HEK293T (cell line): ENCODE measurements around the gene APP.

Experiments used
- CTCF ChIA-PET: fragments of 350-600 bp; formaldehyde crosslinking; extraction: SDS; loops from one replicate; lab custom pipeline; 2021; ENCODE audit warnings: antibody characterized with exemption, inconsistent platforms; lab: Yijun Ruan, JAX
- POLR2A ChIA-PET: fragments of 350-600 bp; formaldehyde crosslinking; extraction: SDS; loops from one replicate; lab custom pipeline; 2020; ENCODE audit warnings: antibody characterized with exemption, inconsistent platforms; lab: Yijun Ruan, JAX
- DNase-seq: peaks from one replicate; pipeline ENCODE4 v3.0.0; 2012; ENCODE audit warnings: mixed read lengths; ENCODE audit errors: extremely low spot score
- ARNT ChIP-seq: fragments of 450-650 bp; IDR thresholded peaks from 2 replicates; pipeline ENCODE4 v1.6.1; 2017; ENCODE audit warnings: mild to moderate bottlenecking
- BHLHE40 ChIP-seq: fragments of 450-650 bp; IDR thresholded peaks from 2 replicates; pipeline ENCODE4 v1.6.1; 2016; ENCODE audit warnings: mild to moderate bottlenecking, moderate library complexity, borderline replicate concordance
- CTBP1 ChIP-seq: fragments of 450-650 bp; IDR thresholded peaks from 2 replicates; pipeline ENCODE4 v1.6.1; 2016; ENCODE audit warnings: borderline replicate concordance
- ELF4 ChIP-seq: fragments of 450-650 bp; IDR thresholded peaks from 2 replicates; pipeline ENCODE4 v1.6.1; 2017; ENCODE audit warnings: antibody characterized with exemption
- FOXA1 ChIP-seq: fragments of 450-650 bp; IDR thresholded peaks from 2 replicates; pipeline ENCODE4 v1.6.1; 2016; ENCODE audit warnings: mild to moderate bottlenecking
- FOXK2 ChIP-seq: fragments of 450-650 bp; IDR thresholded peaks from 2 replicates; pipeline ENCODE4 v1.6.1; 2016; ENCODE audit warnings: mild to moderate bottlenecking
- FOXM1 ChIP-seq: fragments of 450-650 bp; IDR thresholded peaks from 2 replicates; pipeline ENCODE4 v1.6.1; 2017; ENCODE audit warnings: mild to moderate bottlenecking, borderline replicate concordance
- HDGF ChIP-seq: fragments of 450-650 bp; IDR thresholded peaks from 2 replicates; pipeline ENCODE4 v1.6.1; 2017; ENCODE audit warnings: antibody characterized with exemption, borderline replicate concordance
- L3MBTL2 ChIP-seq: fragments of 450-650 bp; conservative IDR thresholded peaks from 2 replicates; pipeline ENCODE4 v1.6.1; 2016; ENCODE audit warnings: mild to moderate bottlenecking
- LEF1 ChIP-seq: fragments of 450-650 bp; IDR thresholded peaks from 2 replicates; pipeline ENCODE4 v1.6.1; 2017; ENCODE audit warnings: mild to moderate bottlenecking, borderline replicate concordance
- NFRKB ChIP-seq: fragments of 450-650 bp; IDR thresholded peaks from 2 replicates; pipeline ENCODE4 v1.6.1; 2016; ENCODE audit warnings: mild to moderate bottlenecking, moderate library complexity
- SP1 ChIP-seq: fragments of 450-650 bp; IDR thresholded peaks from 2 replicates; pipeline ENCODE4 v1.6.1; 2017
- SUZ12 ChIP-seq: fragments of 450-650 bp; IDR thresholded peaks from 2 replicates; pipeline ENCODE4 v1.6.1; 2016; ENCODE audit warnings: mild to moderate bottlenecking
- TARDBP ChIP-seq: fragments of 450-650 bp; IDR thresholded peaks from 2 replicates; pipeline ENCODE4 v1.6.1; 2016
- ZNF384 ChIP-seq: fragments of 450-650 bp; IDR thresholded peaks from 2 replicates; pipeline ENCODE4 v1.6.1; 2016
- TF ChIP-seq, protein P1 (sequence below): fragments of 450-650 bp; IDR thresholded peaks from 2 replicates; pipeline ENCODE4 v1.6.1; 2016

APP gene

DNA sequence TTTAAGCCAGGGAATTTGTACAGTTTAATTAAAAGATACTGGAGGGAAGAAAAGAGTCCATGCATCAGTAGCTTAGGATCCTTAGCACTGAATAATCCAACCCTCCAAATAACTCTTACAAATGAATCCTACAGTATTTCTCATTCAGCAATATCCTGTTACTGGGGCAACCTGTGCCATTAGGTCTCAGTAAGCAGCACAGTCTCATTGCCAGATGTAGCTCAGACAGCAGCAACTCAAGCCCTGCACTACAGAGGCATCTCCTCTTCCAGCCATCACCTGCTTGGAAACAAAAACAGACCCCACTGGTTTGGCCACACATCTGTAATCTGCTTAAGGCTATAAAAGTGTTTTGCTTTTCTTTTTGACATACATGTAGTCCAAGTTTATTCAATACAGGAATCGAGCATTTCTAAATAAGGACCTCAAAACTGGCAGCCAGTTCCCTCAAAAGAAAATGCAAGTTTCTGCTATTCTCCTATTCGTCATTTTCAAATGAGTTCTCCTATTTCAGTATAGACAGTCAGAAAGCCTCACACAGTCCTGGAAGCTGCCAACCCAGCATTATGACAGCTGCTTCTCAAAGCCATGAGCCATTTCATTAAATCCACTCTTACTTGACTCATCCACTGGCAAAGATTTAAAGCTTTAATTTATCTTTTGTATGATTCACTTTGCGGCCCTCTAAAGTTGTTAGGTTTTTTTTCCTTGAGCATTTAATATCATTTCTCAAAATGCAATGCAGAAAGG lies 129.0 kb downstream of the APP start:
- TF ChIP-seq TARDBP, result no peak
- no peak for TF ChIP-seq BHLHE40
- TF ChIP-seq CTBP1, result no peak
- TF ChIP-seq LEF1, result no peak
- TF ChIP-seq FOXM1, result no peak
- TF ChIP-seq ELF4, result no peak
- TF ChIP-seq, protein P1, sequence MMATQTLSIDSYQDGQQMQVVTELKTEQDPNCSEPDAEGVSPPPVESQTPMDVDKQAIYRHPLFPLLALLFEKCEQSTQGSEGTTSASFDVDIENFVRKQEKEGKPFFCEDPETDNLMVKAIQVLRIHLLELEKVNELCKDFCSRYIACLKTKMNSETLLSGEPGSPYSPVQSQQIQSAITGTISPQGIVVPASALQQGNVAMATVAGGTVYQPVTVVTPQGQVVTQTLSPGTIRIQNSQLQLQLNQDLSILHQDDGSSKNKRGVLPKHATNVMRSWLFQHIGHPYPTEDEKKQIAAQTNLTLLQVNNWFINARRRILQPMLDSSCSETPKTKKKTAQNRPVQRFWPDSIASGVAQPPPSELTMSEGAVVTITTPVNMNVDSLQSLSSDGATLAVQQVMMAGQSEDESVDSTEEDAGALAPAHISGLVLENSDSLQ, result no peak
- no peak for TF ChIP-seq HDGF
- TF ChIP-seq NFRKB, result no peak
- TF ChIP-seq L3MBTL2, result no peak
- TF ChIP-seq FOXA1, result no peak
- TF ChIP-seq ARNT, result no peak
- TF ChIP-seq FOXK2, result no peak
- TF ChIP-seq SP1, result no peak
- no peak for TF ChIP-seq ZNF384
- no peak for TF ChIP-seq SUZ12
- DNase-seq, result no peak
- ChIA-PET POLR2A (no interaction called here), CTCF (interaction anchor here (1.2 kb wide), 1 partner anchor 130 kb away, joined by 3 read pairs; no protein-coding TSS in a partner anchor)

DNA sequence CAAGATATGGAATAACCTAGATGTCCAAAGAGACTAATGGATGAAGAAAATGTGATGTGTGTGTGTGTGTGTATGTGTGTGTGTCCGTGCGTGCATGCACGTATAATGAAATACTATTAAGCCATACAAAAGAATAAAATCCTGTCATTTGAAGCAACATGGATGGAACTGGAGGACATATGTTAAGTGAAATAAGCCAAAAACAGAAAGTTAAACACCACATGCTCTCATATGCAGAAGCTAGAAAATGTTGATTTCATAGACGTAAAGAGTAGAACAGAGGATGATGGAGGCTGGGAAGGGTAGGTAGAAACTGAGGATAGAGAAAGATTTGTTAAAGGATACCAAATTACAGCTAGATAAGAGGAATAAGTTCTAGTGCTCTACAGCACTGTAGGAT lies 133.7 kb downstream of the APP start:
- POLR2A ChIA-PET, result no interaction called here
- TF ChIP-seq, protein P1, result no peak
- no peak for TF ChIP-seq TARDBP
- no peak for TF ChIP-seq SP1
- TF ChIP-seq CTBP1, result no peak
- TF ChIP-seq NFRKB, result no peak
- TF ChIP-seq SUZ12, result no peak
- no peak for TF ChIP-seq FOXA1
- no peak for TF ChIP-seq FOXK2
- TF ChIP-seq HDGF, result no peak
- no peak for TF ChIP-seq BHLHE40
- no peak for TF ChIP-seq FOXM1
- no peak for TF ChIP-seq LEF1
- no peak for TF ChIP-seq ELF4
- no peak for TF ChIP-seq ARNT
- no peak for TF ChIP-seq L3MBTL2
- no peak for TF ChIP-seq ZNF384
- CTCF ChIA-PET, result no interaction called here
- DNase-seq, result no peak

DNA sequence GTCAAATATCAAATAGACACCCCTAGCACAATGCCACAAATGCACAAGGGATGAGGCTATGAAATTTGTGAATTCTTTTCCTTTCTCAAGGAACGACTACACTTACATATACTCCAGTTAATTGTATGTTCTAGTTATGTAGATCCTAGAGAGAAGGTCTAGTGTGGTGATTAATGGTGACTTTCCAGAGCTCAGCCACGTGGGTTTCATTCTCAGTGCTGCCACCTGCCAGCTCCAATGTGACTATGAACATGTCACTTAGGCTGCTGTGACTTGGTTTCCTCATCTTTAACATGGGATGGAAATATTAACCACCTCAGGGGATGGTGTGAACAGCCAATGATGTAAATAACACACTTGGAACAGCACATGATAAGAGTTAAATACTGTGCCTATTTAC lies 138.3 kb downstream of the APP start:
- ChIA-PET CTCF (no interaction called here), POLR2A (no interaction called here)
- DNase-seq, result no peak
- no peak for TF ChIP-seq L3MBTL2
- TF ChIP-seq LEF1, result no peak
- TF ChIP-seq ZNF384, result no peak
- TF ChIP-seq SUZ12, result no peak
- no peak for TF ChIP-seq SP1
- no peak for TF ChIP-seq NFRKB
- no peak for TF ChIP-seq FOXK2
- no peak for TF ChIP-seq ARNT
- TF ChIP-seq FOXM1, result no peak
- TF ChIP-seq, protein P1, result no peak
- TF ChIP-seq FOXA1, result no peak
- no peak for TF ChIP-seq HDGF
- no peak for TF ChIP-seq ELF4
- no peak for TF ChIP-seq TARDBP
- TF ChIP-seq BHLHE40, result no peak
- no peak for TF ChIP-seq CTBP1

DNA sequence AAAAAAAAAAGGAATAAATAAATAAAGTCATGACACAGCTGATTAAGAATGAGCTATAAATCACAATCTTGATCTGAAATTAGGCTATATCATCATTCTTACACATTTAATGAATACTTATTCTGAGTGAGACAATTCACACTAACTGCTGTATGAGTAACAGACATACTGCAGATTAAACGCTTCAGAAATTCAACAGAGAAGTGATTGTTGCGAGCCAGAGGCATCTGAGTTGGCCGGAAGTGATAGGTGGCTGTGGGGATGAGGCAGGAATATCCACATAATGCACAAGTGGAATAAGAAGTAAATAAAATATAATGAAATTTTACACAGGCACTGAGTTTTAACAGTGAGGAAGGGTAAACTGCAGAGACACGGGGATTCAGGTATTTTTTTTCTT lies 142.4 kb downstream of the APP start:
- TF ChIP-seq SUZ12 (no peak), BHLHE40 (no peak), LEF1 (no peak), FOXA1 (no peak), FOXM1 (no peak), TARDBP (no peak), ELF4 (no peak), ARNT (no peak), L3MBTL2 (no peak), NFRKB (no peak), ZNF384 (no peak), CTBP1 (no peak), FOXK2 (no peak), SP1 (no peak), HDGF (no peak)
- TF ChIP-seq, protein P1, result no peak
- ChIA-PET POLR2A (no interaction called here), CTCF (no interaction called here)
- no peak for DNase-seq

DNA sequence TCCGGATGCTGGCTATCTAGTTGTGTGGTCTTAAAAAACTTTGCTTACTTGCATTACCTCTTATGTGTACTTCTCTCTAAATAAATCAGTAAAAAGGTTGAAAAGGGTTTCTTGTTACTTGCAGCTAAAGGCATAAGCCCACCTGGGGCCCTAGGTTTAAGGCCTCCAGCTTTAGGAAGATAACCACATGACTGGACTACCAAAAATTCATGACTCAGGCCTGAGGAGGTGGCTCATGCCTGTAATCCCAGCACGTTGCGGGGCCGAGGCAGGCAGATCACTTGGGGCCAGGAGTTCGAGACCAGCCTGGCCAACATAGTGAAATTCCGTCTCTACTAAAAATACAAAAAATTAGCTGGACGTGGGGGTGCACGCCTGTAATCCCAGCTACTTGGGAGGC lies 142.9 kb downstream of the APP start:
- no peak for TF ChIP-seq BHLHE40
- ChIA-PET POLR2A (no interaction called here), CTCF (no interaction called here)
- DNase-seq, result no peak
